Measurements from ENCODE around the gene PIK3AP1. TPM values are rescaled to one million over a fixed set of nuclear protein-coding genes. Genes with fewer than 3 reads are reported as not detected.
"Not testable (repeated sequence)": the region's sequence is repeated elsewhere in the genome, so short reads cannot be mapped to it uniquely, and the experiment has no call there.

Gene PIK3AP1
- total RNA-seq, 2 donors from 2014 or later, result 5.1 to 20.6 TPM

- H3K4me3 Mint-ChIP-seq, result no peak overlapping the region
- no peaks in the 10 kb centered on the region for H3K27me3 Mint-ChIP-seq (ENCODE audit: low read depth)
- no peaks in the 10 kb centered on the region for H3K9me3 Mint-ChIP-seq
Measured at GRCh38 chr10:96699613-96700012, 20.7 kb downstream of the PIK3AP1 start.

GRCh38 chr10:96698305-96698704, 22.0 kb downstream of the PIK3AP1 start:
- not testable (repeated sequence) for DNase-seq; H3K27ac Mint-ChIP-seq; ATAC-seq (replicated peaks in 1 of 2); H3K27me3 Mint-ChIP-seq (ENCODE audit: low read depth); H3K9me3 Mint-ChIP-seq; H3K4me3 Mint-ChIP-seq; H3K36me3 Mint-ChIP-seq (ENCODE audit: insufficient read depth in 2 of 2)
- peaks cover 32% of the 10 kb centered on the region for H3K4me1 Mint-ChIP-seq (ENCODE audit: low read depth)

More at GRCh38 chr10:96699613-96700012, 20.7 kb downstream of the PIK3AP1 start:
- DNase-seq (no peak), ATAC-seq (replicated peaks in 1 of 2) (no peak)
- Mint-ChIP-seq H3K4me1 (ENCODE audit: low read depth) (peaks cover 21% of the 10 kb centered on the region), H3K36me3 (ENCODE audit: insufficient read depth in 2 of 2) (no peaks in the 10 kb centered on the region), H3K27ac (no peak overlapping the region)

GRCh38 chr10:96697438-96697837, 22.9 kb downstream of the PIK3AP1 start:
- Mint-ChIP-seq H3K27ac (no peak overlapping the region), H3K36me3 (ENCODE audit: insufficient read depth in 2 of 2) (peaks cover 0 to 2% of the 10 kb centered on the region in 2 donors), H3K9me3 (no peaks in the 10 kb centered on the region), H3K4me3 (no peak overlapping the region), H3K27me3 (ENCODE audit: low read depth) (no peaks in the 10 kb centered on the region), H3K4me1 (ENCODE audit: low read depth) (peaks cover 36% of the 10 kb centered on the region)
- ATAC-seq (replicated peaks in 1 of 2) (no peak), DNase-seq (no peak)

- Mint-ChIP-seq H3K27me3 (ENCODE audit: low read depth) (no peaks in the 10 kb centered on the region), H3K9me3 (no peaks in the 10 kb centered on the region), H3K4me1 (ENCODE audit: low read depth) (peaks cover 41% of the 10 kb centered on the region), H3K36me3 (ENCODE audit: insufficient read depth in 2 of 2) (peaks cover 0 to 2% of the 10 kb centered on the region in 2 donors), H3K4me3 (no peak overlapping the region), H3K27ac (no peak overlapping the region)
- DNase-seq (no peak), ATAC-seq (replicated peaks in 1 of 2) (peak in 1 of 2 donors; percentile 13)
Measured at GRCh38 chr10:96696845-96697425, 23.4 kb downstream of the PIK3AP1 start.

GRCh38 chr10:96695975-96696634, 24.2 kb downstream of the PIK3AP1 start:
- peaks cover 48% of the 10 kb centered on the region for H3K4me1 Mint-ChIP-seq (ENCODE audit: low read depth)
- peak; percentile 23 to 24 for ATAC-seq (replicated peaks in 1 of 2)
- no peaks in the 10 kb centered on the region for H3K27me3 Mint-ChIP-seq (ENCODE audit: low read depth)
- no peak for DNase-seq
- peak overlapping the region; percentile 67 to 86 for H3K4me3 Mint-ChIP-seq
- peak overlapping the region; percentile 94 for H3K27ac Mint-ChIP-seq
- H3K36me3 Mint-ChIP-seq (ENCODE audit: insufficient read depth in 2 of 2), result peaks cover 0 to 2% of the 10 kb centered on the region in 2 donors
- no peaks in the 10 kb centered on the region for H3K9me3 Mint-ChIP-seq

GRCh38 chr10:96695366-96695765, 24.9 kb downstream of the PIK3AP1 start:
- H3K36me3 Mint-ChIP-seq (ENCODE audit: insufficient read depth in 2 of 2), result peaks cover 0 to 2% of the 10 kb centered on the region in 2 donors
- H3K4me1 Mint-ChIP-seq (ENCODE audit: low read depth), result peaks cover 55% of the 10 kb centered on the region
- no peaks in the 10 kb centered on the region for H3K27me3 Mint-ChIP-seq (ENCODE audit: low read depth)
- DNase-seq (peak in 1 of 2 donors; percentile 22), ATAC-seq (replicated peaks in 1 of 2) (peak; percentile 53 to 67)
- H3K27ac Mint-ChIP-seq, result peak overlapping the region; percentile 94
- peak overlapping the region; percentile 67 to 86 for H3K4me3 Mint-ChIP-seq
- no peaks in the 10 kb centered on the region for H3K9me3 Mint-ChIP-seq

GRCh38 chr10:96693431-96693830, 26.9 kb downstream of the PIK3AP1 start:
- Mint-ChIP-seq H3K9me3 (no peaks in the 10 kb centered on the region), H3K27me3 (ENCODE audit: low read depth) (no peaks in the 10 kb centered on the region), H3K4me1 (ENCODE audit: low read depth) (peaks cover 56% of the 10 kb centered on the region), H3K4me3 (peak overlapping the region in 1 of 2 donors; percentile 44), H3K27ac (no peak overlapping the region), H3K36me3 (ENCODE audit: insufficient read depth in 2 of 2) (peaks cover 0 to 2% of the 10 kb centered on the region in 2 donors)
- peak in 1 of 2 donors; percentile 31 for ATAC-seq (replicated peaks in 1 of 2)
- no peak for DNase-seq

GRCh38 chr10:96692427-96692826, 27.9 kb downstream of the PIK3AP1 start:
- no peaks in the 10 kb centered on the region for H3K27me3 Mint-ChIP-seq (ENCODE audit: low read depth)
- H3K4me3 Mint-ChIP-seq, result no peak overlapping the region
- no peak for DNase-seq
- H3K27ac Mint-ChIP-seq, result no peak overlapping the region
- no peaks in the 10 kb centered on the region for H3K9me3 Mint-ChIP-seq
- H3K36me3 Mint-ChIP-seq (ENCODE audit: insufficient read depth in 2 of 2), result peaks cover 0 to 2% of the 10 kb centered on the region in 2 donors
- peaks cover 56% of the 10 kb centered on the region for H3K4me1 Mint-ChIP-seq (ENCODE audit: low read depth)
- no peak for ATAC-seq (replicated peaks in 1 of 2)

GRCh38 chr10:96691761-96692160, 28.6 kb downstream of the PIK3AP1 start:
- H3K36me3 Mint-ChIP-seq (ENCODE audit: insufficient read depth in 2 of 2), result peaks cover 0 to 2% of the 10 kb centered on the region in 2 donors
- H3K9me3 Mint-ChIP-seq, result no peaks in the 10 kb centered on the region
- H3K4me3 Mint-ChIP-seq, result no peak overlapping the region
- peaks cover 56% of the 10 kb centered on the region for H3K4me1 Mint-ChIP-seq (ENCODE audit: low read depth)
- DNase-seq, result no peak
- H3K27me3 Mint-ChIP-seq (ENCODE audit: low read depth), result no peaks in the 10 kb centered on the region
- ATAC-seq (replicated peaks in 1 of 2), result no peak
- no peak overlapping the region for H3K27ac Mint-ChIP-seq

- Mint-ChIP-seq H3K27me3 (ENCODE audit: low read depth) (no peaks in the 10 kb centered on the region), H3K36me3 (ENCODE audit: insufficient read depth in 2 of 2) (peaks cover 0 to 2% of the 10 kb centered on the region in 2 donors), H3K4me3 (no peak overlapping the region), H3K9me3 (no peaks in the 10 kb centered on the region), H3K4me1 (ENCODE audit: low read depth) (peaks cover 49% of the 10 kb centered on the region), H3K27ac (peak overlapping the region; percentile 54)
- ATAC-seq (replicated peaks in 1 of 2) (peak; percentile 71 to 74), DNase-seq (peak; percentile 7 to 18)
Measured at GRCh38 chr10:96690755-96691730, 29.3 kb downstream of the PIK3AP1 start.

GRCh38 chr10:96688789-96689188, 31.5 kb downstream of the PIK3AP1 start:
- Mint-ChIP-seq H3K9me3 (no peaks in the 10 kb centered on the region), H3K36me3 (ENCODE audit: insufficient read depth in 2 of 2) (peaks cover 0 to 2% of the 10 kb centered on the region in 2 donors), H3K27ac (no peak overlapping the region), H3K4me3 (no peak overlapping the region), H3K27me3 (ENCODE audit: low read depth) (no peaks in the 10 kb centered on the region), H3K4me1 (ENCODE audit: low read depth) (peaks cover 27% of the 10 kb centered on the region)
- DNase-seq (no peak), ATAC-seq (replicated peaks in 1 of 2) (no peak)

- DNase-seq (no peak), ATAC-seq (replicated peaks in 1 of 2) (no peak)
- H3K27me3 Mint-ChIP-seq (ENCODE audit: low read depth), result no peaks in the 10 kb centered on the region
- H3K36me3 Mint-ChIP-seq (ENCODE audit: insufficient read depth in 2 of 2), result no peaks in the 10 kb centered on the region
- no peaks in the 10 kb centered on the region for H3K9me3 Mint-ChIP-seq
- no peak overlapping the region for H3K27ac Mint-ChIP-seq
- peaks cover 20% of the 10 kb centered on the region for H3K4me1 Mint-ChIP-seq (ENCODE audit: low read depth)
- no peak overlapping the region for H3K4me3 Mint-ChIP-seq
Measured at GRCh38 chr10:96687317-96688012, 32.8 kb downstream of the PIK3AP1 start.

All from activated T-cell treated with anti-CD3 and anti-CD28 coated beads, Interleukin-2, amount 50 U/mL, for 72 hours (primary cell).